Sigmoid colon (tissue), 7 donors: ENCODE results near the gene C1QTNF6. TPM values are rescaled to one million over a fixed set of nuclear protein-coding genes. Genes with fewer than 3 reads are reported as not detected.

Source experiments
- DNase-seq: peaks from one replicate; pipeline ENCODE4 v3.0.0-alpha.2; 2019
- H3K27ac ChIP-seq, 4 donors: fragments of 200-600 bp; sonication (generic); one replicate each; pipeline ENCODE4 v1.5.1; 2016 to 2019; ENCODE audit warnings: mild to moderate bottlenecking in 1 of 4
- H3K27me3 ChIP-seq, 3 donors: fragments of 200-600 bp; sonication (generic); one replicate each; pipeline ENCODE4 v1.5.1; 2019; ENCODE audit warnings: mild to moderate bottlenecking in 1 of 3
- H3K36me3 ChIP-seq, 4 donors: fragments of 200-600 bp; sonication (generic); one replicate each; pipeline ENCODE4 v1.5.1; 2016 to 2019
- H3K4me1 ChIP-seq, 4 donors: fragments of 200-600 bp; sonication (generic); one replicate each; pipeline ENCODE4 v1.5.1; 2017 to 2019
- H3K4me3 ChIP-seq, 4 donors: fragments of 200-600 bp; sonication (generic); one replicate each; pipeline ENCODE4 v1.5.1; 2017 to 2019; ENCODE audit warnings: mild to moderate bottlenecking in 2 of 4, moderate library complexity in 1 of 4
- H3K9me3 ChIP-seq, 4 donors: fragments of 200-600 bp in 3 of 4; sonication (generic) in 3 of 4; one replicate each; pipeline versions ENCODE4 v1.5.1 to v1.6.1; 2013 to 2019
- CTCF ChIP-seq, 4 experiments: fragments of 450-650 bp in 3 of 4; fragments of 200-600 bp in 1 of 4; IDR thresholded peaks; one replicate each; pipeline ENCODE4 v1.5.1; 2016 to 2019; ENCODE audit warnings: antibody characterized with exemption in 4 of 4, mild to moderate bottlenecking in 3 of 4, moderate library complexity in 2 of 4
- EP300 ChIP-seq, 4 donors: sonication (generic); formaldehyde crosslinking; IDR thresholded peaks; one replicate each; pipeline ENCODE4 v1.6.1; 2017; ENCODE audit warnings: antibody characterized with exemption in 4 of 4
- POLR2A ChIP-seq, 2 donors: fragments of 450-650 bp; IDR thresholded peaks; one replicate each; pipeline ENCODE4 v1.6.1; 2016; ENCODE audit warnings: antibody characterized with exemption in 2 of 2, mild to moderate bottlenecking in 2 of 2, moderate library complexity in 2 of 2
- POLR2AphosphoS5 ChIP-seq, 4 donors: sonication (generic); formaldehyde crosslinking; IDR thresholded peaks; one replicate each; pipeline ENCODE4 v1.6.1; 2017; ENCODE audit warnings: antibody characterized with exemption in 4 of 4
- WGBS, 2 donors: extraction: QIAGEN DNeasy Blood & Tissue Kit; methylation state at CpG; one replicate each; pipeline ENCODE4 v1.1.7; 2013; 5-methylcytosine and 5-hydroxymethylcytosine counted together
- intact Hi-C: fragments of 100-400 bp; cut with DNase I; formaldehyde crosslinking; loops from one replicate; pipeline ENCODE4 v1.15.1; 2023
- polyA plus RNA-seq, 3 donors: library from polyadenylated mRNA; stranded (reverse); fragments of 200-250 nt; gene quantifications; one replicate each; pipeline ENCODE4 v1.2.3, GENCODE V29; 2013
- total RNA-seq, 4 donors: library from RNA; depleted of rRNA; stranded (reverse); fragments of >200 nt; gene quantifications; one replicate each; pipeline ENCODE4 v1.1.0, GENCODE V29; 2016
- donor health status: healthy with polysubstance abuse.
- donor health status: Bipolar disorder and iron deficiency.
- donor health status: healthy.

The C1QTNF6 gene
- total and polyA plus RNA-seq, 7 donors = 1.1 to 12.1 (median 1.8) TPM

- TF ChIP-seq POLR2AphosphoS5 (IDR thresholded peaks at IDR 0.05) = no peak
- no peak for TF ChIP-seq POLR2A (IDR thresholded peaks at IDR 0.05)
- TF ChIP-seq EP300 (IDR thresholded peaks at IDR 0.05) = no peak
- TF ChIP-seq CTCF (IDR thresholded peaks at IDR 0.05) = no peak
- 77 to 86% methylated on average over 15 of the region's 15 CpGs for WGBS, 2 donors
- H3K27me3 ChIP-seq = peaks cover 0 to 65% (median 34%) of the 10 kb centered on the region in 3 donors
- no peaks in the 10 kb centered on the region for H3K9me3 ChIP-seq
- H3K27ac ChIP-seq = no peak overlapping the region
- H3K4me1 ChIP-seq = peaks cover 0 to 14% (median 0%) of the 10 kb centered on the region in 4 donors
- no peak for DNase-seq
- H3K4me3 ChIP-seq = no peak overlapping the region
- no peaks in the 10 kb centered on the region for H3K36me3 ChIP-seq
- intact Hi-C loops = no loop called here
These were observed 44.3 kb upstream of the C1QTNF6 start for GRCh38 chr22:37232140-37232998.

GRCh38 chr22:37231406-37232139 lies 43.5 kb upstream of the C1QTNF6 start:
- TF ChIP-seq POLR2A (IDR thresholded peaks at IDR 0.05) = no peak
- no peak for TF ChIP-seq EP300 (IDR thresholded peaks at IDR 0.05)
- no peak for TF ChIP-seq POLR2AphosphoS5 (IDR thresholded peaks at IDR 0.05)
- no peak for TF ChIP-seq CTCF (IDR thresholded peaks at IDR 0.05)
- Histone ChIP-seq H3K4me1 (peaks cover 0 to 14% (median 0%) of the 10 kb centered on the region in 4 donors), H3K36me3 (no peaks in the 10 kb centered on the region), H3K4me3 (no peak overlapping the region), H3K9me3 (no peaks in the 10 kb centered on the region), H3K27me3 (peaks cover 0 to 57% (median 26%) of the 10 kb centered on the region in 3 donors), H3K27ac (no peak overlapping the region)
- intact Hi-C loops = no loop called here
- DNase-seq = no peak
- 71 to 88% methylated on average over 21 of the region's 21 CpGs for WGBS, 2 donors

- TF ChIP-seq EP300 (IDR thresholded peaks at IDR 0.05) (no peak), POLR2AphosphoS5 (IDR thresholded peaks at IDR 0.05) (no peak), POLR2A (IDR thresholded peaks at IDR 0.05) (no peak), CTCF (IDR thresholded peaks at IDR 0.05) (no peak)
- Histone ChIP-seq H3K9me3 (no peaks in the 10 kb centered on the region), H3K27me3 (peaks cover 0 to 50% (median 19%) of the 10 kb centered on the region in 3 donors), H3K27ac (no peak overlapping the region), H3K4me3 (no peak overlapping the region), H3K36me3 (no peaks in the 10 kb centered on the region), H3K4me1 (peaks cover 0 to 14% (median 0%) of the 10 kb centered on the region in 4 donors)
- no peak for DNase-seq
- WGBS, 2 donors = 69 to 78% methylated on average over 14 of the region's 14 CpGs
- intact Hi-C loops = no loop called here
These were observed 42.8 kb upstream of the C1QTNF6 start for GRCh38 chr22:37230673-37231405.

GRCh38 chr22:37229805-37230672 lies 42.0 kb upstream of the C1QTNF6 start:
- 46 to 75% methylated on average over 8 of the region's 8 CpGs for WGBS, 2 donors
- intact Hi-C loops = no loop called here
- no peak overlapping the region for H3K4me3 ChIP-seq
- no peaks in the 10 kb centered on the region for H3K36me3 ChIP-seq
- H3K27ac ChIP-seq = peak overlapping the region in 1 of 4 donors; percentile 12
- H3K4me1 ChIP-seq = peaks cover 0 to 14% (median 0%) of the 10 kb centered on the region in 4 donors
- DNase-seq = no peak
- no peak for TF ChIP-seq POLR2A (IDR thresholded peaks at IDR 0.05)
- TF ChIP-seq CTCF (IDR thresholded peaks at IDR 0.05) = no peak
- no peak for TF ChIP-seq EP300 (IDR thresholded peaks at IDR 0.05)
- TF ChIP-seq POLR2AphosphoS5 (IDR thresholded peaks at IDR 0.05) = no peak
- no peaks in the 10 kb centered on the region for H3K9me3 ChIP-seq
- H3K27me3 ChIP-seq = peaks cover 0 to 42% (median 11%) of the 10 kb centered on the region in 3 donors
